RWPE2 (cell line): ENCODE data around the gene NARF.
A peak's percentile ranks its signal among the peaks of the same experiment; 100 is the strongest.

Experiments
- ATAC-seq: fragments of 200-7000 bp; cut with Tn5 transposase; 3 replicates; pipeline ENCODE4 v1.9.1; 2021; ENCODE audit warnings: low read depth
- DNase-seq: peaks from one replicate; pipeline ENCODE4 v3.0.0-alpha.2; 2020; ENCODE audit warnings: low spot score
- H3K27ac ChIP-seq: fragments of 450-650 bp; 2 replicates; pipeline ENCODE4 v1.5.1; 2017; ENCODE audit warnings: mild to moderate bottlenecking; ENCODE audit not compliant: poor library complexity, severe bottlenecking
- H3K27me3 ChIP-seq: fragments of 250-450 bp; sonication (Bioruptor Pico); 2 replicates; pipeline ENCODE4 v1.5.1; 2021; ENCODE audit warnings: mild to moderate bottlenecking, moderate library complexity; ENCODE audit not compliant: insufficient read depth, poor library complexity, severe bottlenecking
- H3K36me3 ChIP-seq: fragments of 250-450 bp; sonication (Bioruptor Pico); 2 replicates; pipeline ENCODE4 v1.5.1; 2020; ENCODE audit warnings: low read depth, mild to moderate bottlenecking, moderate library complexity
- H3K4me1 ChIP-seq: fragments of 250-450 bp; sonication (Bioruptor Pico); 2 replicates; pipeline ENCODE4 v1.5.1; 2021; ENCODE audit warnings: mild to moderate bottlenecking, moderate library complexity; ENCODE audit not compliant: insufficient read depth, poor library complexity, severe bottlenecking
- H3K4me3 ChIP-seq: fragments of 250-450 bp; sonication (Bioruptor Pico); 2 replicates; pipeline ENCODE4 v1.5.1; 2021; ENCODE audit warnings: mild to moderate bottlenecking, moderate library complexity; ENCODE audit not compliant: severe bottlenecking
- H3K9me3 ChIP-seq: fragments of 250-450 bp; sonication (Bioruptor Pico); 2 replicates; pipeline ENCODE4 v1.5.1; 2021; ENCODE audit warnings: mild to moderate bottlenecking, moderate library complexity; ENCODE audit not compliant: severe bottlenecking
- CTCF ChIP-seq: fragments of 450-650 bp; IDR thresholded peaks from one replicate; pipeline ENCODE4 v1.5.1; 2017; ENCODE audit warnings: mild to moderate bottlenecking, moderate library complexity; ENCODE audit not compliant: poor library complexity, severe bottlenecking

NARF gene

GRCh38 chr17:82412535-82413520, 45.7 kb upstream of the NARF start:
- ATAC-seq (no peak), DNase-seq (peak; percentile 60)
- Histone ChIP-seq H3K27me3 (no peaks in the 10 kb centered on the region), H3K27ac (no peak overlapping the region), H3K36me3 (peaks cover 4% of the 10 kb centered on the region; the same call in 1 of the 2 replicates), H3K4me3 (no peak overlapping the region), H3K4me1 (peaks cover 3% of the 10 kb centered on the region), H3K9me3 (no peaks in the 10 kb centered on the region)
- TF ChIP-seq CTCF, result no peak

DNA sequence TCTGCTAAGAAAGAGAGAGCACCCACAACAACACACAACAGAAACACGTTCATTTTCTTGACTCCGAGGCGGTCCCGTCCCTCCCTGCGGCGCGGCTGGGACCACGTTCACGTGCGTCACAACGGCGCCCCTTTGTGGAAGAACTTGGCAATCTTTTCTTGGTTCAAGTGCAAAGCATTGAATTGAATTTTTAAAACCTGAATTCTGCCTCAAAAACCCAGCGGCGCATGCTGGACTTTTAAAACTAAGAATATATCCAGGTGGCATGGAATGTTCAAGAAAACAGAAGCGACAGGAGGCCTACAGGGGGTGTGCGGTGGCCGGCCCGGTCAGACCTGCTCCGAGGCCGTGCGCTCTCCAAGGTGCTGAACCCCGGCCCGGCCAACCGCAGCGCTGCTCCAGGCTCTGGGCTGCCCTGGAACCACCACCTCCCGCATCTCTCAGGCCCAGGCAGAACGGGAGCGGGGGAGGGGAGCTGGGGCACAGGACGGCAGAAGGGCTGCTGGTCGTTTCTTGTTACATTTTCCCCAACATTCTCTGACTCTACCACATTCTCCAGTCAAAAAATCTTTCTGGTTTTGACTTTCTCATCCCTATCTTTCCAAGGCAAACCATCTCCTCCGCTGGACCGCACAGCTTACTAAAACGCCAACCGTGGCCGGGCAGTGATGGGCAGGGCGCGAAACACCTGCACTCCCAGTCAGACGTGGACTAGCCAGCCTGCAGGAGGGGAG, 43.8 kb upstream of the NARF start:
- Histone ChIP-seq H3K36me3 (peaks cover 4% of the 10 kb centered on the region; the same call in 1 of the 2 replicates), H3K9me3 (no peaks in the 10 kb centered on the region), H3K4me1 (peaks cover 7% of the 10 kb centered on the region), H3K4me3 (no peak overlapping the region), H3K27ac (no peak overlapping the region), H3K27me3 (no peaks in the 10 kb centered on the region)
- ATAC-seq (peak; percentile 62), DNase-seq (peak; percentile 70)
- TF ChIP-seq CTCF, result peak; percentile 69

DNA sequence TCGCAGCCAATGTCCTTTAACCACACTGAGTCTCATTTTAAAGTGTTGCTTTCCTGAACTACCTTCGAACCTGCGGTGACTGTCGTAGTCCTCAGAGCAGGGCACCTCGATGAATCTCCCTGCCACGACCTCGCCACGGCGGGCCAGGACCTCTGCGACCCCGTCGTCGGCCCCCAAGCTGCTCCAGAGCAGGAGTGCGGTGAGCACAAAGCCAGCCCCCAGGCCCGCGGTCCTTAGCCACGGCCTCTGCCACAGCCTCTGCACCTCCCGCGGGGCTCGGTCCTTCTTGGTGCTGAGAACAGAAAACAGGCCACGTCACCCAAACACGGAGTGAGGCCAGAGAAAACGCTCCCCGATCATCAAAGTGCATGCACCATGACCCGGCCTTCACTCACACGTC, 43.2 kb upstream of the NARF start:
- DNase-seq (peak; percentile 69), ATAC-seq (no peak)
- no peak overlapping the region for H3K4me3 ChIP-seq
- peaks cover 6% of the 10 kb centered on the region; the same call in 1 of the 2 replicates for H3K36me3 ChIP-seq
- H3K27me3 ChIP-seq, result no peaks in the 10 kb centered on the region
- TF ChIP-seq CTCF, result no peak
- peaks cover 7% of the 10 kb centered on the region for H3K4me1 ChIP-seq
- no peak overlapping the region for H3K27ac ChIP-seq
- no peaks in the 10 kb centered on the region for H3K9me3 ChIP-seq

DNA sequence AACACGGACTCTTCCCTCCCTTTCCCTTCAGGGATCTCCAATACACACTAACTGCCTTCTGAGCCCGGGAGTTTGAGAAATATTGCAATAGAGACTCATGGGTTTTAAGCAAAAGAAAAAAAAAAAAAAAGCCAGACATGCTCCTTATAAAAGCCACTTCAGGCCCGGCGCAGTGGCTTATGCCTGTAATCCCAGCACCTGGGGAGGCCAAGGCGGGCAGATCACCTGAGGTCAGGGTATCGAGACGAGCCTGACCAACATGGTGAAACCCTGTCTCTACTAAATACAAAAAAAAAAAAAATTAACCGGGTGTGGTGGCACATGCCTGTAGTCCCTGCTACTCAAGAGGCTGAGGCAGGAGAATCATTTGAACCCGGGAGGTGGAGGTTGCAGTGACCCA, 42.8 kb upstream of the NARF start:
- Histone ChIP-seq H3K27me3 (no peaks in the 10 kb centered on the region), H3K36me3 (peaks cover 9% of the 10 kb centered on the region), H3K9me3 (no peaks in the 10 kb centered on the region), H3K4me1 (peaks cover 7% of the 10 kb centered on the region), H3K27ac (no peak overlapping the region), H3K4me3 (no peak overlapping the region)
- no peak for TF ChIP-seq CTCF
- ATAC-seq (no peak), DNase-seq (peak; percentile 15)
